B cell (primary cell): ENCODE results near the gene PXN. TPM values are rescaled to one million over a fixed set of nuclear protein-coding genes. Genes with fewer than 3 reads are reported as not detected.

Source experiments
- ATAC-seq: fragments of 200-7000 bp; cut with Tn5 transposase; one replicate; pipeline ENCODE4 v1.10.0; 2021; ENCODE audit warnings: low read depth, mild to moderate bottlenecking, moderate number of reproducible peaks, moderate library complexity
- CTCF ChIA-PET: fragments of 350-600 bp; sonication (Branson Sonifier 250); formaldehyde crosslinking; loops from one replicate; lab custom pipeline; 2021; ENCODE audit warnings: antibody characterized with exemption, inconsistent platforms; lab: Charles Lee
- POLR2A ChIA-PET: fragments of 350-600 bp; sonication (Branson Sonifier 250); formaldehyde crosslinking; loops from one replicate; lab custom pipeline; 2021; ENCODE audit warnings: antibody characterized with exemption; lab: Charles Lee
- DNase-seq: peaks from one replicate; pipeline ENCODE4 v3.0.0; 2013
- H2AFZ ChIP-seq: 2 replicates; pipeline ENCODE4 v1.6.1; 2012; ENCODE audit warnings: mild to moderate bottlenecking, low read depth, low read length; ENCODE audit not compliant: insufficient read depth, poor library complexity, severe bottlenecking
- H3K27ac ChIP-seq, 2 donors: 1 replicate in 1 of 2; 2 replicates in 1 of 2; pipeline ENCODE4 v1.5.1; 2012 to 2013; ENCODE audit warnings: low read length in 2 of 2, mild to moderate bottlenecking in 2 of 2, moderate library complexity in 1 of 2
- H3K27me3 ChIP-seq, 4 experiments: fragments of 200-600 bp in 1 of 4; sonication (generic) in 1 of 4; replicated peaks in 1 of 4; 1 replicate in 2 of 4; 2 replicates in 2 of 4; pipeline versions ENCODE4 v1.6.1 to v1.7.0; 2013 to 2016; ENCODE audit warnings: low read length in 3 of 4, mild to moderate bottlenecking in 2 of 4, mixed read lengths in 1 of 4, moderate library complexity in 1 of 4; ENCODE audit not compliant: insufficient read depth in 4 of 4, control insufficient read depth in 3 of 4; ENCODE audit errors: control extremely low read depth in 1 of 4
- H3K36me3 ChIP-seq, 2 experiments: replicated peaks in 1 of 2; 1 replicate in 1 of 2; 2 replicates in 1 of 2; pipeline versions ENCODE4 v1.6.1 to v1.7.1; 2013; ENCODE audit warnings: low read length in 1 of 2; ENCODE audit not compliant: insufficient read depth in 2 of 2, control insufficient read depth in 1 of 2; ENCODE audit errors: control extremely low read depth in 1 of 2, extremely low read depth in 1 of 2
- H3K4me1 ChIP-seq, 2 donors: fragments of 200-600 bp in 1 of 2; sonication (generic) in 1 of 2; 1 replicate in 1 of 2; 2 replicates in 1 of 2; pipeline versions ENCODE4 v1.5.1 to v1.6.1; 2013 to 2017; ENCODE audit warnings: low read length in 2 of 2; ENCODE audit not compliant: control insufficient read depth in 2 of 2, insufficient read depth in 2 of 2
- H3K4me2 ChIP-seq: replicated peaks from 2 replicates; pipeline ENCODE3; 2012; ENCODE audit warnings: mild to moderate bottlenecking, low read depth, low read length; ENCODE audit not compliant: poor library complexity, severe bottlenecking
- H3K4me3 ChIP-seq, 5 experiments: fragments of 200-600 bp in 1 of 5; sonication (generic) in 1 of 5; 1 replicate in 3 of 5; 2 replicates in 2 of 5; pipeline versions ENCODE4 v1.5.1 to v1.7.0; 2011 to 2016; ENCODE audit warnings: low read length in 4 of 5, mild to moderate bottlenecking in 4 of 5, low read depth in 2 of 5, control low read depth in 1 of 5, moderate library complexity in 1 of 5; ENCODE audit not compliant: insufficient read depth in 1 of 5; ENCODE audit errors: control extremely low read depth in 1 of 5, extremely low read depth in 1 of 5
- H3K79me2 ChIP-seq: fragments of 200-600 bp; sonication (generic); one replicate; pipeline ENCODE4 v1.6.0; 2016; ENCODE audit warnings: low read length; ENCODE audit not compliant: control insufficient read depth, insufficient read depth
- H3K9ac ChIP-seq: fragments of 200-600 bp; sonication (generic); 2 replicates; pipeline ENCODE4 v1.6.1; 2017; ENCODE audit warnings: mild to moderate bottlenecking, low read length, moderate library complexity
- H3K9me3 ChIP-seq, 3 donors: one replicate each; pipeline versions ENCODE4 v1.6.1 to v1.7.1; 2013; ENCODE audit warnings: low read length in 2 of 3; ENCODE audit not compliant: control insufficient read depth in 2 of 3, insufficient read depth in 1 of 3; ENCODE audit errors: control extremely low read depth in 1 of 3
- H4K20me1 ChIP-seq: 2 replicates; pipeline ENCODE4 v1.6.0; 2012; ENCODE audit warnings: mild to moderate bottlenecking, low read length; ENCODE audit not compliant: insufficient read depth, control insufficient read depth, poor library complexity, severe bottlenecking
- H3K27ac Mint-ChIP-seq: one replicate; pipeline ENCODE4 v1.8.0; 2021; ENCODE audit warnings: mixed read lengths
- H3K27me3 Mint-ChIP-seq: one replicate; pipeline ENCODE4 v1.8.0; 2021; ENCODE audit warnings: mixed read lengths
- H3K4me1 Mint-ChIP-seq: one replicate; pipeline ENCODE4 v1.8.0; 2021; ENCODE audit warnings: mixed read lengths
- H3K4me3 Mint-ChIP-seq: one replicate; pipeline ENCODE4 v1.8.0; 2021; ENCODE audit warnings: mixed read lengths
- H3K9me3 Mint-ChIP-seq: one replicate; pipeline ENCODE4 v1.8.0; 2022; ENCODE audit warnings: mixed read lengths; ENCODE audit not compliant: insufficient read depth
- CTCF ChIP-seq: fragments of 200-600 bp; IDR thresholded peaks from one replicate; pipeline ENCODE4 v1.8.0; 2022; ENCODE audit warnings: antibody characterized with exemption, mild to moderate bottlenecking
- EZH2 ChIP-seq: IDR thresholded peaks from 2 replicates; pipeline ENCODE4 v1.6.1; 2012; ENCODE audit warnings: borderline replicate concordance, low read depth, mild to moderate bottlenecking, moderate library complexity, low read length; ENCODE audit not compliant: insufficient read depth, poor library complexity, severe bottlenecking
- WGBS: methylation state at CpG from one replicate; pipeline ENCODE4 v1.1.5; 2013; ENCODE audit warnings: missing lambda C conversion rate; ENCODE audit not compliant: insufficient coverage; 5-methylcytosine and 5-hydroxymethylcytosine counted together
- intact Hi-C: fragments of 100-400 bp; cut with micrococcal nuclease; formaldehyde crosslinking; loops from one replicate; pipeline ENCODE4 v1.10.0; 2022
- polyA plus RNA-seq: library from polyadenylated mRNA; depleted of rRNA; stranded (reverse); fragments of >200 nt; gene quantifications from 2 replicates; pipeline ENCODE4 v1.2.3, GENCODE V29; 2012
- total RNA-seq, 2 donors: library from RNA; stranded (reverse); fragments of 120-200 nt in 1 of 2; gene quantifications; 1 replicate in 1 of 2; 2 replicates in 1 of 2; pipeline versions ENCODE4 v1.2.3 to v1.2.4, GENCODE V29; 2013 to 2022

The PXN gene
- total and polyA plus RNA-seq, 2 donors (not counting 1 experiment from before 2014, with no cell fraction given): 2.0 to 3.1 TPM

DNA sequence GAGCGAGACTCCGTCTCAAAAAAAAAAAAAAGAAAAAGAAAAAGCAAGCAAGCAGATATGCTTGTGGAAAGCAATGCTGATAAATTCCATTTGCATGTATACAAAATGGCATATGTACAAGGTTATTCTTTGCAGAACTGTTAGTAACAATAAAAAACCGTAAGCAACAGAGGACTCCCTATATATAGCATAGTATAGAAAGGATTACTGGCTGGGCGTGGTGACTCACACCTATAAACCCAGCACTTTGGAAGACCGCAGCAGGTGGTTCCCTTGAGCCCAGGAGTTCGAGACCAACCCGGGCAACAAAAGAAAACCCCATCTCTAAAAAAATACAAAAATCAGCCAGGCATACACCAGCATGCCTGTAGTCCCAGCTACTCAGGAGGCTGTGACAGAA, 84.6 kb downstream of the PXN start:
- no peak overlapping the region for H3K4me2 ChIP-seq
- H3K27me3 ChIP-seq: no peaks in the 10 kb centered on the region
- H4K20me1 ChIP-seq: peaks cover 41% of the 10 kb centered on the region
- no peaks in the 10 kb centered on the region for H3K9me3 ChIP-seq
- intact Hi-C loops: no loop called here
- no peak overlapping the region for H3K9ac ChIP-seq
- ChIA-PET POLR2A (no interaction called here), CTCF (no interaction called here)
- no peak overlapping the region for H2AFZ ChIP-seq
- peaks cover 45% of the 10 kb centered on the region for H3K79me2 ChIP-seq
- no CpG with 5 or more reads among the region's 7 CpGs for WGBS
- H3K36me3 ChIP-seq: peaks cover 0 to 81% of the 10 kb centered on the region in 2 experiments
- TF ChIP-seq CTCF: no peak
- Mint-ChIP-seq H3K27ac (no peak overlapping the region), H3K4me3 (no peak overlapping the region), H3K4me1 (peaks cover 2% of the 10 kb centered on the region), H3K9me3 (no peaks in the 10 kb centered on the region), H3K27me3 (no peaks in the 10 kb centered on the region)
- ATAC-seq (no peak), DNase-seq (no peak)
- no peaks in the 10 kb centered on the region for H3K4me1 ChIP-seq
- H3K27ac ChIP-seq: no peak overlapping the region
- no peak overlapping the region for H3K4me3 ChIP-seq

DNA sequence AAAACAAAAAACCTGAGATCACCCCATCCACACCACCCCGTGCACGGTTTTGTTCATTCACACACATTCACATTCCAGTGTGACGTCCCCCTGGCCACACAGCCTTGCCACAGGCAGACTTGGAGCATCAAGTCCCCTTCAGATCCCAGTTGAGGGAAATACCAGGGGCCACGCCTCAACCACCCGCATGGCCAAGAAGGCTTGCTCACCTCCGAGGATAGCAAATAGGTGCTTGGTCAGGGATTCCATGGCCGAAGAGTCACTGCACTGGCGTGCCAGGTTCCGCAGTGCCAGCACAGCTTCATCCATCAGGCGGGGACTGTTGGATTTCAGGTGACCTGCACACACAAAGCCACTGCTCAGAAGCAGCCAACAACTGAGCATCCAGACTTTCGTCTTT, 90.0 kb downstream of the PXN start:
- TF ChIP-seq EZH2 (no peak), CTCF (no peak)
- Histone ChIP-seq H3K4me3 (no peak overlapping the region), H3K27me3 (no peaks in the 10 kb centered on the region), H3K9me3 (no peaks in the 10 kb centered on the region), H4K20me1 (peaks cover 7% of the 10 kb centered on the region), H2AFZ (no peak overlapping the region), H3K27ac (no peak overlapping the region), H3K4me1 (peaks cover 0 to 9% of the 10 kb centered on the region in 2 donors), H3K4me2 (no peak overlapping the region), H3K79me2 (peaks cover 14% of the 10 kb centered on the region), H3K9ac (no peak overlapping the region), H3K36me3 (peaks cover 3 to 79% of the 10 kb centered on the region in 2 experiments)
- intact Hi-C loops: no loop called here
- CTCF ChIA-PET: interaction anchor here (1.8 kb wide), 1 partner anchor 8 kb away, joined by 5 read pairs; no protein-coding TSS in a partner anchor
- no peak overlapping the region for H3K4me3 Mint-ChIP-seq
- 93% methylated on average over 11 of the region's 11 CpGs for WGBS
- DNase-seq (no peak), ATAC-seq (no peak)
- H3K9me3 Mint-ChIP-seq: no peaks in the 10 kb centered on the region
- POLR2A ChIA-PET: interaction anchor here (0.7 kb wide), 1 partner anchor 56 kb away, joined by 6 read pairs; no protein-coding TSS in a partner anchor
- H3K27ac Mint-ChIP-seq: no peak overlapping the region
- H3K4me1 Mint-ChIP-seq: peaks cover 11% of the 10 kb centered on the region
- no peaks in the 10 kb centered on the region for H3K27me3 Mint-ChIP-seq
